Stimulated activated CD8-positive, alpha-beta memory T cell treated with anti-CD3 and anti-CD28 coated beads, Interleukin-15, amount 100 ng/mL, for 24 hours (primary cell): ENCODE measurements around the gene NAT10.

Source experiments
- DNase-seq: peaks from one replicate; pipeline ENCODE4 v3.0.0-alpha.2; 2020; ENCODE audit warnings: low read depth

The NAT10 gene

DNA sequence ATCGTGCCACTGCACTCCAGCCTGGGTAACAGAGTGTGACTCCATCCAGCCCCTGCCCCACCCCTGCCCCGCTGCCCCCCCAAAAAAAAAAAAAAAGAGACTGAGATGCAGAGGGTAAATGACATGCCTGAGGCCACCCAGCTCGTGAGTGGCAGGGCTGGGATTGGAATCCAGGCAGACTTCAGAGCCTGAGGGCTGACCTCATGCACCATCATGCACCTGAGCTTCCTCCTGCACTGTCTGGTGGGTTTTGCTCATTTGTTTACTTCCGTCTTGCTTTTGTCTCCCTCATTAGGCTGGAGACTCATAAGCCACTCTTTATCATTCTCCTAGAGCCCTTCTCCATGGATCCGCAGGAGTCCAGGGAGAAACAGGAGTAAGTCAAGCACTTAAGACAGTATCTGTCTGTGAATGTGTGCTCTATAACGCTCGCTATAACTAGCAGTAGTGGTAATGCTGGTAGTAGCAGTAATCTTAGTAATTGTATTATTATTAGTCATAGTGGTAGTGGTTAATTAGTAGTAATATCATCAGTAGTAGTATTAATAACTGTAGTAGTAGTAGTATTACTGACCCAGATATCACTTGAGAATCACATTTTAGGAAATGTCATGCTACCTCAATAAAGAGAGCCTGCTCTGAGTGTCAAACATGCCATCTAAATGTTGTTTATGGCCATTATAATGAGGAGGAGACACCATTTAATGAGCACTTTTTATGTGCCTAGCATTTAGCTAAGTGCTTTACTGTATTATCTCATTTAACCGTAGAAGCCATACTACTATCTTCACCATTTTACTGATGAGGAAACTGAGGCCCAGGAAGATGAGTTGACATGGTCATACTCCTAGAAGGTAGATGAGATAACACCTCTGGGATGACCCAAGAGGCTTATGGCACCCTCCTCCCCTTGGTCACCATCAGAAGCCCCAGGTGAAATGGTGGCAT, 85.0 kb downstream of the NAT10 start:
- DNase-seq, result no peak

GRCh38 chr11:34191578-34191977, 86.1 kb downstream of the NAT10 start:
- no peak for DNase-seq

- no peak for DNase-seq
Observed at GRCh38 chr11:34192481-34193401, 87.3 kb downstream of the NAT10 start.

DNA sequence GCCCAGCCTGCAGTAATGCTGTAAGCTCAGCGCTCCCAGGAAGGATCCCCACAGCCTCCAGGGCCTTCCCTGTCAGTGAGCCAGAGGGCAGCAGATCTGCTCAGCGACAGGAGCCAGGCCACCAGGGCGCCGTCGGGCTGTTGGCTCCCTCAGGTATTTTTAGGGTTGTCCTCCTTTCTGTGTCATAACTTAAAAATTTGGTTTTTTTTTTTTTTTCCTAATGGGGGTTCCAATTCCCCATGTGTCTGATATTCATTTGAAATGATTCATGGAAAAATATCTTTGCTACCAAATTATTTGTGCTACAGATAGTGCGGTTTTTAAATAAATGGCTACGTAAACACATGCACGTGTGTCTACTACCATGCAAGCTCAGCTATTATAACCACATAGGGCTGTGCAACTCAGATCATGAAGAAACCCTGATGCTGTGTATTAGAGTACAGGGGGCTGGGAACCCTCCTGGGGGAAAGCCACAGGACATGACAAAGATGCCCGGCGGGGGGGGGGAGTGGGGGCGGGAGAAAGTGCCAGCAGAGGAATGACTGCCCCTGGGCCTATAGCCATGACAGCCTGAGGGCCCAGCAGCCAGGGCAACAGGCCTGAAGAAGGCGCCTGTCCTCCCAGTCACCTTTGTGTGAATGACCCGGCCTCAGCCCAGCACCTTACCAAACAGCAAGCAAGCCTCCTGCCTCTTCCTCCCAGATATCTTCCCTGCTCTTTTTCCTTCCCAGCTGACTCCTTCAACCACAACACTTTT, 89.3 kb downstream of the NAT10 start:
- DNase-seq, result no peak
